SK-N-SH (cell line): Measurements from ENCODE around the gene SLC35F4. TPM values are rescaled to one million over a fixed set of nuclear protein-coding genes. Genes with fewer than 3 reads are reported as not detected.

Experiments
- CTCF ChIA-PET: fragments of 300-600, 350-600 bp; formaldehyde crosslinking; extraction: SDS; loops from one replicate; lab custom pipeline; 2021; lab: Yijun Ruan, JAX
- POLR2A ChIA-PET: fragments of 350-600 bp; sonication (Branson Sonifier 250); formaldehyde crosslinking; extraction: SDS; loops from one replicate; lab custom pipeline; 2020; ENCODE audit warnings: antibody characterized with exemption, inconsistent platforms; lab: Yijun Ruan, JAX
- DNase-seq: peaks from one replicate; pipeline ENCODE4 v3.0.0; 2012
- H2AFZ ChIP-seq: fragments of 200-600 bp; sonication (generic); 2 replicates; pipeline ENCODE4 v1.8.1; 2016; ENCODE audit warnings: antibody characterized with exemption, mild to moderate bottlenecking, low read depth
- H3F3A ChIP-seq: fragments of 200-600 bp; sonication (generic); replicated peaks from 2 replicates; pipeline ENCODE3; 2016; ENCODE audit warnings: antibody characterized with exemption, mild to moderate bottlenecking; ENCODE audit not compliant: insufficient read depth
- H3K27ac ChIP-seq, 2 experiments: fragments of 200-500 bp in 1 of 2; fragments of 200-600 bp in 1 of 2; sonication (Bioruptor generic) in 1 of 2; sonication (generic), shearing (Covaris generic) in 1 of 2; 2 replicates each; pipeline versions ENCODE4 v1.5.1 to v1.6.1; 2014 to 2016; ENCODE audit warnings: low read depth in 2 of 2, inconsistent platforms in 1 of 2, low read length in 1 of 2, mild to moderate bottlenecking in 1 of 2, mixed read lengths in 1 of 2
- H3K27me3 ChIP-seq: fragments of 200-600 bp; sonication (generic), shearing (Covaris generic); 2 replicates; pipeline ENCODE4 v1.6.1; 2016; ENCODE audit warnings: mixed run types; ENCODE audit not compliant: insufficient read depth
- H3K36me3 ChIP-seq, 2 experiments: fragments of 200-500 bp in 1 of 2; fragments of 200-600 bp in 1 of 2; sonication (Bioruptor generic) in 1 of 2; sonication (generic) in 1 of 2; replicated peaks in 1 of 2; 2 replicates each; pipeline versions ENCODE3 to v1.5.1; 2014 to 2016; ENCODE audit warnings: low read length in 1 of 2, mild to moderate bottlenecking in 1 of 2; ENCODE audit not compliant: insufficient read depth in 2 of 2, control insufficient read depth in 1 of 2
- H3K4me1 ChIP-seq, 2 experiments: fragments of 200-500 bp in 1 of 2; fragments of 200-600 bp in 1 of 2; sonication (Bioruptor generic) in 1 of 2; sonication (generic), shearing (Covaris generic) in 1 of 2; 2 replicates each; pipeline versions ENCODE4 v1.5.1 to v1.6.1; 2014 to 2016; ENCODE audit warnings: low read depth in 1 of 2, low read length in 1 of 2, mixed run types in 1 of 2; ENCODE audit not compliant: insufficient read depth in 2 of 2, control insufficient read depth in 1 of 2
- H3K4me2 ChIP-seq: fragments of 200-600 bp; sonication (generic), shearing (Covaris generic); 2 replicates; pipeline ENCODE4 v1.6.1; 2017; ENCODE audit warnings: mixed run types
- H3K4me3 ChIP-seq, 2 experiments: fragments of 200-500 bp in 1 of 2; fragments of 200-600 bp in 1 of 2; sonication (Bioruptor generic) in 1 of 2; sonication (generic), shearing (Covaris generic) in 1 of 2; 2 replicates each; pipeline versions ENCODE4 v1.5.1 to v1.8.1; 2014 to 2016; ENCODE audit warnings: low read depth in 2 of 2, inconsistent platforms in 1 of 2, low read length in 1 of 2, mild to moderate bottlenecking in 1 of 2, mixed read lengths in 1 of 2, moderate library complexity in 1 of 2
- H3K79me2 ChIP-seq: fragments of 200-600 bp; sonication (generic); 2 replicates; pipeline ENCODE4 v1.8.1; 2017; ENCODE audit warnings: mild to moderate bottlenecking; ENCODE audit not compliant: insufficient read depth
- H3K9ac ChIP-seq: fragments of 200-600 bp; sonication (generic); 2 replicates; pipeline ENCODE4 v1.6.1; 2017; ENCODE audit warnings: mixed run types
- H3K9me2 ChIP-seq: fragments of 200-600 bp; sonication (generic); 2 replicates; pipeline ENCODE4 v1.6.1; 2017; ENCODE audit warnings: mixed run types
- H3K9me3 ChIP-seq: fragments of 200-600 bp; sonication (generic); 2 replicates; pipeline ENCODE4 v1.6.1; 2017; ENCODE audit warnings: mixed run types, mild to moderate bottlenecking, moderate library complexity
- H4K20me1 ChIP-seq: fragments of 200-600 bp; sonication (generic); 2 replicates; pipeline ENCODE4 v1.6.1; 2017; ENCODE audit warnings: mild to moderate bottlenecking, mixed run types; ENCODE audit not compliant: insufficient read depth
- IRF3 ChIP-seq: fragments of 150-350 bp; IDR thresholded peaks from 2 replicates; pipeline ENCODE4 v1.6.1; 2016; ENCODE audit warnings: mild to moderate bottlenecking, low read depth, low read length
- MXI1 ChIP-seq: IDR thresholded peaks from 2 replicates; pipeline ENCODE4 v1.6.1; 2012; ENCODE audit warnings: mild to moderate bottlenecking, low read depth, low read length, improper control_type of control experiment
- PBX3 ChIP-seq: IDR thresholded peaks from 2 replicates; pipeline ENCODE4; 2012
- TCF12 ChIP-seq: IDR thresholded peaks from 2 replicates; pipeline ENCODE4 v1.4.0; 2012
- WGBS: methylation state at CpG from one replicate; pipeline ENCODE4 v1.1.6; 2017; ENCODE audit warnings: low lambda C conversion rate; 5-methylcytosine and 5-hydroxymethylcytosine counted together
- polyA plus RNA-seq, 3 experiments: library from polyadenylated mRNA; depleted of rRNA; stranded (reverse); fragments of >200 nt; gene quantifications; 2 replicates each; pipeline ENCODE4 v1.2.3, GENCODE V29; 2012
- TF ChIP-seq, protein P1 (sequence below): IDR thresholded peaks from 2 replicates; pipeline ENCODE4 v1.4.0; 2012; ENCODE audit warnings: low read depth
- TF ChIP-seq, protein P2 (sequence below): IDR thresholded peaks from 2 replicates; pipeline ENCODE4 v1.6.1; 2012; ENCODE audit warnings: mild to moderate bottlenecking, low read depth, low read length, moderate library complexity

SLC35F4 gene
- polyA plus RNA-seq, 1 of the 3 experiments (the other 2 are of a cell fraction): not detected

DNA sequence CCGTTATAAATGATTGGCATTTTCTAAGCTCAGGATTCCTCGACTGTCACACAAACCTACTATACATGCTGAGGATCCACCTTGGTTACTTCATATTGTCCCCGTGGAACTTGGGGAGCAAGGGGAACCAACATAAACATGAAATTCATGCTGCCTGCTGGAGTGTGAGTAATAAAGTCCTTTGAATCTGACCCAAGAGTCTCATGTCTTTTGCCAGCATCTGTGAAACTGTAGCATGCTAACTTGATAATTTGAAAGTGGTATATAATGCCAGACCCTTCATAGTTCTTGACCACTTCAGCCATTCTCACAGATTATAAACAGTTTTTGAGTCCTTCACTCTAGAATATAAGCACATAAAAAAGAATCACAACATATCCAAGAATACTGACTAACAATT, 17.1 kb downstream of the SLC35F4 start:
- 3% methylated on average over 3 of the region's 3 CpGs for WGBS
- Histone ChIP-seq H2AFZ (no peak overlapping the region), H3K9ac (no peak overlapping the region), H3F3A (no peaks in the 10 kb centered on the region), H4K20me1 (no peaks in the 10 kb centered on the region), H3K27ac (no peak overlapping the region; a peak in 1 of 4 replicates), H3K4me1 (peaks cover 0 to 17% of the 10 kb centered on the region in 2 experiments; a peak in 2 of 4 replicates), H3K4me2 (no peak overlapping the region), H3K9me2 (no peaks in the 10 kb centered on the region), H3K9me3 (no peaks in the 10 kb centered on the region), H3K4me3 (no peak overlapping the region), H3K79me2 (no peaks in the 10 kb centered on the region), H3K27me3 (no peaks in the 10 kb centered on the region; the same call in 1 of the 2 replicates), H3K36me3 (no peaks in the 10 kb centered on the region)
- CTCF ChIA-PET: interaction anchor here (0.6 kb wide), 1 partner anchor 298 kb away, joined by 3 read pairs; no protein-coding TSS in a partner anchor
- DNase-seq: no peak
- POLR2A ChIA-PET: no interaction called here
- TF ChIP-seq MXI1: no peak
- TF ChIP-seq TCF12: no peak
- no peak for TF ChIP-seq IRF3
- TF ChIP-seq, protein P1, sequence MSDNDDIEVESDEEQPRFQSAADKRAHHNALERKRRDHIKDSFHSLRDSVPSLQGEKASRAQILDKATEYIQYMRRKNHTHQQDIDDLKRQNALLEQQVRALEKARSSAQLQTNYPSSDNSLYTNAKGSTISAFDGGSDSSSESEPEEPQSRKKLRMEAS: no peak

GRCh38 chr14:57848353-57848752, 17.5 kb downstream of the SLC35F4 start:
- H3K9ac ChIP-seq: no peak overlapping the region
- H3K4me2 ChIP-seq: no peak overlapping the region
- H4K20me1 ChIP-seq: no peaks in the 10 kb centered on the region
- POLR2A ChIA-PET: no interaction called here
- H3K27ac ChIP-seq: peak overlapping the region in 1 of 2 experiments; percentile 63; a peak in 1 of 4 replicates
- H3K4me3 ChIP-seq: no peak overlapping the region
- H3K27me3 ChIP-seq: no peaks in the 10 kb centered on the region; the same call in 1 of the 2 replicates
- H3K9me2 ChIP-seq: no peaks in the 10 kb centered on the region
- no peak for TF ChIP-seq PBX3
- TF ChIP-seq, protein P2, sequence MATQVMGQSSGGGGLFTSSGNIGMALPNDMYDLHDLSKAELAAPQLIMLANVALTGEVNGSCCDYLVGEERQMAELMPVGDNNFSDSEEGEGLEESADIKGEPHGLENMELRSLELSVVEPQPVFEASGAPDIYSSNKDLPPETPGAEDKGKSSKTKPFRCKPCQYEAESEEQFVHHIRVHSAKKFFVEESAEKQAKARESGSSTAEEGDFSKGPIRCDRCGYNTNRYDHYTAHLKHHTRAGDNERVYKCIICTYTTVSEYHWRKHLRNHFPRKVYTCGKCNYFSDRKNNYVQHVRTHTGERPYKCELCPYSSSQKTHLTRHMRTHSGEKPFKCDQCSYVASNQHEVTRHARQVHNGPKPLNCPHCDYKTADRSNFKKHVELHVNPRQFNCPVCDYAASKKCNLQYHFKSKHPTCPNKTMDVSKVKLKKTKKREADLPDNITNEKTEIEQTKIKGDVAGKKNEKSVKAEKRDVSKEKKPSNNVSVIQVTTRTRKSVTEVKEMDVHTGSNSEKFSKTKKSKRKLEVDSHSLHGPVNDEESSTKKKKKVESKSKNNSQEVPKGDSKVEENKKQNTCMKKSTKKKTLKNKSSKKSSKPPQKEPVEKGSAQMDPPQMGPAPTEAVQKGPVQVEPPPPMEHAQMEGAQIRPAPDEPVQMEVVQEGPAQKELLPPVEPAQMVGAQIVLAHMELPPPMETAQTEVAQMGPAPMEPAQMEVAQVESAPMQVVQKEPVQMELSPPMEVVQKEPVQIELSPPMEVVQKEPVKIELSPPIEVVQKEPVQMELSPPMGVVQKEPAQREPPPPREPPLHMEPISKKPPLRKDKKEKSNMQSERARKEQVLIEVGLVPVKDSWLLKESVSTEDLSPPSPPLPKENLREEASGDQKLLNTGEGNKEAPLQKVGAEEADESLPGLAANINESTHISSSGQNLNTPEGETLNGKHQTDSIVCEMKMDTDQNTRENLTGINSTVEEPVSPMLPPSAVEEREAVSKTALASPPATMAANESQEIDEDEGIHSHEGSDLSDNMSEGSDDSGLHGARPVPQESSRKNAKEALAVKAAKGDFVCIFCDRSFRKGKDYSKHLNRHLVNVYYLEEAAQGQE: no peak
- TF ChIP-seq, all 33 proteins: peak for 0
- Histone ChIP-seq H3K4me1 (peaks cover 0 to 17% of the 10 kb centered on the region in 2 experiments; a peak in 2 of 4 replicates), H3K9me3 (no peaks in the 10 kb centered on the region), H3K36me3 (no peaks in the 10 kb centered on the region), H3K79me2 (no peaks in the 10 kb centered on the region), H3F3A (no peaks in the 10 kb centered on the region), H2AFZ (no peak overlapping the region)
- CTCF ChIA-PET: no interaction called here
- WGBS: 3% methylated on average over 4 of the region's 4 CpGs
- no peak for DNase-seq
